GM18951 (cell line): ENCODE data around the gene ETAA1.

Experiments used
- POLR2A ChIP-seq: IDR thresholded peaks from 4 replicates; pipeline ENCODE4 v1.6.1; 2011; ENCODE audit warnings: mild to moderate bottlenecking; ENCODE audit not compliant: insufficient read length, insufficient read depth; ENCODE audit errors: extremely low read depth
- in situ Hi-C: fragments of 300-500 bp; cut with MboI; formaldehyde crosslinking; loops from one replicate; pipeline ENCODE4 v1.12.0; 2022; ENCODE audit warnings: low sequenced_read_pairs, mixed read lengths, inconsistent platforms; ENCODE audit not compliant: unreplicated experiment

The ETAA1 gene

DNA sequence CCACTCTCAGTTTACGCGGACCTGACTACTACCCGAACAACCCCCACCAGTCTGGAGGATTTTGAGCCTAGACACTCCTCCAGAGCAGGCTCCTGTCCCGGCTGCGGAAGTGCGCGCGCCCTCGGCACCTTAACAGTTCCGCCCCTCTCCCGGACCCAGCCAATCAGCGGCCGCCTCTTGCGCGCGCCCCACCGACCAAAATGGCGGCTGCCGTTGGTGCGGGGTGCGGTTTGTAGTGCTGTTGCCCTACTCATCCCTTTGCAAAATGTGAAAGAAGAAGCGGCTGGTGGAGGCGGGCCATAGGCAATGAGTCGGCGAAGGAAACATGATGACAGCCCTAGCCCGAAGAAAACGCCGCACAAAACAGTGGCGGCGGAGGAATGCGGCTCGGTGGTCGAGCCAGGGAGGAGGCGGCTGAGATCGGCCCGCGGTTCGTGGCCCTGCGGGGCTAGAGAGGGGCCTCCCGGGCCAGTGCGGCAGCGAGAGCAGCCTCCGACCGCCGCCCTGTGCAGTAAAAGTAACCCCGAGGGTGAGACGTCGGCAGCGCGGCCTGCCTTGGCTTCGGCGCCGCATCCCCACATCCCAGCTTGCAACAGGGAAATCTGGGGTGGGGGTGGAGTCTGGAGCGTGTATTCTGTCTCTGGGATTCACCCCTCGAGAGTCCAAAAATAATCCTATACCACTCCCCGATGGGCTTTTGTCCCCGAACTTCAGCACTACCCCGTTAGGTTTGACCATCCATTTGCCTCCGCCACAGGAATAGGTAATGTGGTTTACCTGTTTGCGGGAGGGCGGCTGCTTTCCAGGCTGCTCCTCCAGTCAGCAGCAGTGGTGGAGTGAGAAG, at the start of gene ETAA1:
ETAA1 (plus strand) TSS at position 191 of the 844 bp plus-strand sequence; CDS start at position 307, 116 bp downstream.
- in situ Hi-C loops: no loop called here
- peak; percentile 87 for TF ChIP-seq POLR2A

DNA sequence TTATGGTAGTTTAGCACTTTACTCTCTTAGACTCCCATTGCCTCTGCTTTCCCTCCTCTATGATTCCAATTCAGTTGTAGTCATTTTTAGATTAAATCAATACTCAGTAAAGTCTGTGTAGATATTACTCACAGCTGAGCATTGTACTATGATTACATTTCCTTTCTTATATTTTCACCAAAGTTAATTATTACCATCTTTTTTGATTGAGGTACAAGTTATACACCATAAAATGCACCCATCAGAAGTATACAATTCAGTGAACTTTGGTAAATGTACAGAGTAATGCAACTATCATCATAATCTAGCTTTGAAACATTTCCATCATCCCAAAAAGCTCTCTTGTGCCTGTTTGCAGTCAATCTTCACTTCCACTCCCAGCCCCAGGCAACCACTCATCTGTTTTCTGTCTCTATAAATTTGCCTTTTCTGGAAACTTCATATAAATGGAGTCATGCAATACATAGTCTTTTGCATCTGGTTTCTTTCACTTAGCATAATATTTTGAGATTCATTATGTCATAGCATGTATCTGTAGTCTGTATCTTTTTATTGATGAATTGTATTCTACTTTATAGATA, 30.2 kb upstream of the ETAA1 start:
- TF ChIP-seq POLR2A: no peak
- in situ Hi-C loops: no loop called here

DNA sequence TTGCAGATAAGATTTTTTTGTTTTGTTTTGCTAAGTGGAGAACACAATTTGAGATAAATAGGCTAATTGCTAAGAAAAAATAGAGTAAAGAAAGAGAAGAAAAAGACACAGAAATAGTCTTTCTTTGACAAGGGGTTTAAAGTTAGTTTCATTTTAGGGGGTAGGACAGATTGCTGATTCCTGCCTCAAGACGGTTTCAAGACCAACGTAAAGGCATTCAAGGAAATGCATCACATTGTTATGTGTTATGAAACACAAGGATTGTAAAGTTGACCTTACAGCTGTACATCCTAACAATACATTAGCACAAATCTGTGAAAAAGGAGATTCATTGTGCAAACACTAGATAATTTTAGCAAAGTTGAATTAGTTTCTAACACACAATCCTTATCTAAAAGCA, 22.7 kb upstream of the ETAA1 start:
- in situ Hi-C loops: no loop called here

DNA sequence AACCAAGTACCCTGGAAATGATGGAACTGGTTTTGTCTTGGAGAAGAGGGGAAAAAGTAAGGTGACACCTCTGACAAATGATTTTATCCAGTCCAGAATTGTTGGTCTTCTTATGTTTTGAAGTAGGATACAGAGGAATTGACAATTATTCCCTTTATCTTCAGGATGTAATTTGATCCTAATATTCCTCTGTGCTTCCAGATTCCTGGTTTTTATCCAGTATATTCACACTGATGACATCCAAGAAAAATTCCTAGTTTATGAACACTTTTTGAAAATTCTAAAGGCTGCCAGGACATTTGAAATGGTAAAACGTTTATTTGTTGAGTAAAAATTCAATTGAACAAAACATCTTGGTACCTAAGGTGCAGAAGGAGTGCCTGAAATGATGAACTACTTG, 22.2 kb upstream of the ETAA1 start:
- TF ChIP-seq POLR2A: no peak
- in situ Hi-C loops: no loop called here

More for the DNA sequence above, 22.7 kb upstream of the ETAA1 start:
- no peak for TF ChIP-seq POLR2A

DNA sequence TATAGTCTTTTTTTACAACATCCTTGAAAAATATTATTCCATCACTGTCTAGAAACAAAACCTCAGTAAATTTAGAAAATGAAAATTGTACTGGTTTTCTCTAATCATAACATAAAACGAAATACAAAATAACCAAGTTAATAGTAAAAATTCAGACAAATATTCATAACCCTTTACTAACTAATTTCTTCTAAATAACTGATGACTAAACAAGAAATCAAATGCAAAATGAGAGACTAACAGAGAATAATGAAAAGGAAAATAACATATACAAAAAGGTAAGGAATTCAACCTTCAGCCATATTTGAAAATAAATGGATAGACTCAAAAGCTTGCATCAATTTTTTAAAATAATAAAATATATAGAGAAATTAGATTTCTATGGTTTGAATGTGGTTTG, 18.6 kb upstream of the ETAA1 start:
- in situ Hi-C loops: no loop called here
- TF ChIP-seq POLR2A: no peak

DNA sequence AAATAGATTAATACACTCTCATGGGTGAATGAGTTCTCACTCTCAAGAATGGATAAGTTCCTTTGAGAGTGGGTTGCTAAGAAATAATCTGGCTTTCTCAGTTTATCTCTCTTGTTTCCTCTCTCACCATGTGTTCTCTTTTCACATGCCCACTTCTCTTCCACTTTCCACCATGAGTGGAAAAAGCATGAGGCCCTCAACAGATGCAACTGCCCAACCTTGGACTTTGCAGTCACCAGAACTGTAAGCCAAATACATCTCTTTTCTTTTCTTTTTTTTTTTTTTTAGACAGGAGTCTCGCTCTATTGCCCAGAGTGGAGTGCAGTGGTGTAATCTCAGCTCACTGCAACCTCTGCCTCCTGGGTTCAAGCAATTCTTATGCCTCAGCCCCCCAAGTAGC, 18.1 kb upstream of the ETAA1 start:
- TF ChIP-seq POLR2A: no peak

DNA sequence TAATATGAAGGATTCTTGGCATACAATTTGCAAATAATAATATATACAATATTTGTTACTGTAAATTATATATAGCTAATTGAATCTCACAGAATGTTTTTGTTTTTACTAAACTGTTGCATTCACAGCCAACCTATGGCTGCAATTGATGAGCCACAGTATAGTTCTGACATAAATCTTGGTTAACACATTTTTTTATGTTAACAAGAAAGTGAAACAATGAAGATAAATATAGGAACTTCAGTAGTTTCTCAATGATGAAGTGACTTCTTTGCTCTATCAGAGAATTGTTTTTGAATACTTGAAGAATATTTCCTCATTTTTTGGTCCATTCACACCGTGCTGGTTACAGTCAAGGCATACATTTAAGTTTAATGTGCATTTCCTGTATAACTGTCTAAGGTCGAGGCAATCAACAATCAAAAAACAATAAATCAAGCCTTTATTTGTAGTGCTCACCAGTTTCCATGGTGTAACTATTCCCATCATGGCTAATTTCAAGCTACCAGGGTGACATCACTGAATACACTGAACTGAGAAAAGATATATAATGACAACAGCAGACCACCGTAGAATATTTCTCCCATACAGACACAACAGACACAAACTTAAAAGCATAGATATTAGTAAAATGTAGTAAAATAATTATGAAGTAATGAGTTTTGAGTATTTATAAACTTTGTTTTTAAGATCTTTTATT, 12.9 kb upstream of the ETAA1 start:
- TF ChIP-seq POLR2A: no peak
- in situ Hi-C loops: no loop called here

More for the DNA sequence above, 18.1 kb upstream of the ETAA1 start:
- in situ Hi-C loops: no loop called here

DNA sequence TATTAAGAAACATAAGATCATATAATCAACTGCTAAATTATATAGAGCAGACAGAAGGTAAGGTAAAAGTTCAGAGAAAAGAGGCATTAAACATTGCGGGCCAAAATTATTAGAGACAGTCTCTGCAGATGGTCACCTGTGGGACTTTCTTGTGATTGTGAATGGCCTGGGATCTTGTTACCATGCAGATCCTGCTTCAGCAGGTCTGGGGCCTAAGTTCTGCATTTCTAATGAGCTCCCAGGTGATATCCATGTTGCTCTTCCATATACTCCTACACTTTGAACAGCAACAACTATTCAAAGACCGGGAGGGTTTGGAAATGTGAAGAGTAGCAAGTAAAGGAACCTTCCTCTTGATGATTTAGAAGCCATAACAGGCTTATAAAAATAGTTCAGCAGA, 8.5 kb upstream of the ETAA1 start:
- in situ Hi-C loops: no loop called here
- no peak for TF ChIP-seq POLR2A

DNA sequence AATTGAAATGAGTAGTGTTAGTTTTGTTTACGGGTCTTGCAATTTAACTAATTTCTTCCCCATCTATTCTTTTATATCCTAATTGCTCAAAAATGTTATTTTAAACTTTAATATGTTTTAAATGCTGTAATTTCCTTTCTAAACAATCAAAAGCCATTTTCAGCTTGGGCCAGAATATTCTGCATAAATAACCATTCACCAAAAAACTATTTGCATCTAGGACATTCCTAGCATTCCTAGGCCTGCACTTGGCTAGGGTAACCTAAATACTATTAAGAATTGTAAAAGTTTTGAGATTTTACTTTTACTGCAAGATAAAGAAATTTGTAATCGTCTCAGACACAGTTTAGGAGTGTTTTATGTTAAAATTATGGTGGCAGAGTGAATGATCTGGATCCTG, 7.8 kb upstream of the ETAA1 start:
- in situ Hi-C loops: no loop called here
- no peak for TF ChIP-seq POLR2A

DNA sequence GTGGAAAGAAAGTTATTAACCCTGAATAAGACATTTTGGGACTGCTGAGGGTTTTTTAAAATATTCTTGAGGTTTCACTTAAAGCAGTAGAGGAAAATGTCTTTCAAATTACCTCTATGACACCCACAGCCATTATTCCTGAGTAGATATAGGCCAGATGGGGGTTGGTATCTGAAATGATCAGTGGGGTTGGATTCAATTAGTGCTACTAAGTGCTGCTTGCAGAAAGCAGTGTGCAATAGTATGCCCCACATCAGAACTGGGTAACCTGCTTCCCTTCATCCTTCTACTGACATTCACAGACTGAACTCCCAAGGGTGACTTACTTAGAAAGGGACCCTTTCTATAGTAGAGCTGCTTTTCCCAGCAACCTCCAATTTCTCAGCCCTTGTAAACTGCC, 7.3 kb upstream of the ETAA1 start:
- in situ Hi-C loops: no loop called here
- no peak for TF ChIP-seq POLR2A

DNA sequence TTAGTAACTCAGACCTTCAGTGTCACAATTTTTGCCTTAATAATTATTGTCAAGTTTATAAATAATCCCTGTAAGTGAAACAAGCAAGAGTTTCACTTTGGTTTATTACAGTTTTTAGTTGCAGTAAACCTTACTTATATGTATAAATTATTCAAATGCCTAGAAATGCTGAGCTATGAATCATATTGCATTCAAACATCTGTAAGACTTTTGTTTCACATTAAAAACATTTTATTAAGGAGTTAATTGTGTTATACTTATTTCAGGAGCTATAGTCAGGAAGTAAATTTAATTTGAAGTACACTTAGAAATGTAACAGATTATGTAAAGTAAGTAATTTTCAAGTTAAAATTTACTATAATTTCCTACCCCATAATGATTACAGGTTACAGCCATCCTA, 3.9 kb upstream of the ETAA1 start:
- in situ Hi-C loops: no loop called here
- no peak for TF ChIP-seq POLR2A

DNA sequence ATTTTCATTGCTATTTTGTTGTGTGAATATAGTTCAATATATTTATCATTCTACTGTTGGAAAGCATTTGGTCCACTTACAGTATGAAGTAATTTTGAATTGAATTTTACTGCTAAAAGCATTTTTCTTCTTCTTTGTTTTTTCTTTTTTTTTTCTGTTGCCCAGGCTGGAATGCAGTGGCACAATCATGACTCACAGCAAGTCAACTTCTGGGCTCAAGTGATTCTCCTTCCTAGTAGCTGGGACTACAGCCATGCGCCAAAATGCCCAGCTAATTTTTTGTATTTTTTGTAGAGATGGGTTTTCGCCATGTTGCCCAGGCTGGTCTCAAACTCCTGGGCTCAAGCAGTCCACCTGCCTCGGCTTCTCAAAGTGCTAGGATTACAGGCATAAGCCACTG, 2.4 kb upstream of the ETAA1 start:
- no peak for TF ChIP-seq POLR2A
- in situ Hi-C loops: no loop called here

DNA sequence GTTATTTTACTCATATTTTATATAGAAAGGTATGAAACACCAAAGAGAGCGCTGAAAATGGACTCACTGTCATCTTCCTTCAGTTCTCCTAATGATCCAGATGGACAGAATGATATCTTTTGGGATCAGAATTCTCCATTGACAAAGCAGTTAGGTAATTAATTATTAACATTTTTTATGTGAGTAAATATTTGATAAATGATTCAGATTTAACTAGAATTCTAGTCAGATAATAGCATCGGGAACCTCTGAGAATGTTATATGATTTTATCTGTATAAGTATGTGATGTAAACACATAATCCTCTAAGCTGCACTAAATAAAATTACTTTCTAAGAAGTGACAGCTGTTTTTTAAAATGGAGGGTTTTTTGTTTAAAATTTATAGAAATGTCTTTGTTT, 2.0 kb downstream of the ETAA1 start:
- TF ChIP-seq POLR2A: no peak
- in situ Hi-C loops: no loop called here

DNA sequence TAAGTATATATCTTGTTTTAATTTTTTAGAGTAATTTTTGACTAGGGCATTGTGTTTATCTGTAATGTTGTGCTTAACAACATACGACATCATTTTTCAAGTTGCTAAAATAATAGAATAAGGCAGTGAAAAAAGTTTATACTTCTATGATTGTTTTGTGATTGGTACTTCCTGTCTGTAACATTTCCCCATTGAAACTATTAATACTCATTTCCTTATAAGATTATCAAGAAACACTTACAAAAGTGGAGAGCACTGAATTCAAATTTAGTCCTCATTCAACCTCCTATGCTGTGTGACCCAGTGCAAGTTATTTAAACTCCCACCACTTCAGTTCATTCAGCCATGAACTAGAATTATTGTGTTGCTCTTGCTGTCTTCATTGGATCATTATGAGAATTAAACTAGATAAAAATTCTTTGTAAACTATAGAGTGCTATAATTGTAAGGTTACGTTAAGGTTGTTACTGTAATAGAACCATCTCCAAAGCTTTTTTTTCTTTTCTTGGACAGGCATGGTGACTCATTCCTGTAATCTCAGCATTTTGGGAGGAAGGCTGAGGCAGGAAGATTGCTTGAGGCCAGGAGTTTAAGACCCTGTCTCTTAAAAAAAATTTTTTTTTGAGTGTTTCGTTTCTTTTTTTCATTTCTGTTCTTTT, 2.8 kb downstream of the ETAA1 start:
- in situ Hi-C loops: no loop called here
- TF ChIP-seq POLR2A: no peak
